GM12874 (cell line): ENCODE results near the gene ATP7A.

Source experiments
- TF ChIP-seq, protein P1 (sequence below): IDR thresholded peaks from 2 replicates; pipeline ENCODE4 v1.5.1; 2011; ENCODE audit warnings: low read depth, mild to moderate bottlenecking, control low read depth, low read length, moderate library complexity; ENCODE audit not compliant: insufficient read depth

ATP7A gene

DNA sequence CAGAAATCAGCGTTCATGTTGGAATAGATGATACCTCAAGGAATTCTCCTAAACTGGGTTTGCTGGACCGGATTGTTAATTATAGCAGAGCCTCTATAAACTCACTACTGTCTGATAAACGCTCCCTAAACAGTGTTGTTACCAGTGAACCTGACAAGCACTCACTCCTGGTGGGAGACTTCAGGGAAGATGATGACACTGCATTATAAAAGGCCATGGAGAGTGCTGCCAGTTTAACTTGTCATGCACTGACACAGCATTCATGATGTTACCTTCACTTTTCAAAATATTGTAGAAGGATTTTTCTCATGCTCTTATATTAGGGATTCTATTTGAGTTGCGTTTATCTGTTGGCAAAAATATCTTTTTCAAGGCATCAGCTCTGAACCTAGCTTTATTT, 135.9 kb downstream of the ATP7A start:
- TF ChIP-seq, protein P1, sequence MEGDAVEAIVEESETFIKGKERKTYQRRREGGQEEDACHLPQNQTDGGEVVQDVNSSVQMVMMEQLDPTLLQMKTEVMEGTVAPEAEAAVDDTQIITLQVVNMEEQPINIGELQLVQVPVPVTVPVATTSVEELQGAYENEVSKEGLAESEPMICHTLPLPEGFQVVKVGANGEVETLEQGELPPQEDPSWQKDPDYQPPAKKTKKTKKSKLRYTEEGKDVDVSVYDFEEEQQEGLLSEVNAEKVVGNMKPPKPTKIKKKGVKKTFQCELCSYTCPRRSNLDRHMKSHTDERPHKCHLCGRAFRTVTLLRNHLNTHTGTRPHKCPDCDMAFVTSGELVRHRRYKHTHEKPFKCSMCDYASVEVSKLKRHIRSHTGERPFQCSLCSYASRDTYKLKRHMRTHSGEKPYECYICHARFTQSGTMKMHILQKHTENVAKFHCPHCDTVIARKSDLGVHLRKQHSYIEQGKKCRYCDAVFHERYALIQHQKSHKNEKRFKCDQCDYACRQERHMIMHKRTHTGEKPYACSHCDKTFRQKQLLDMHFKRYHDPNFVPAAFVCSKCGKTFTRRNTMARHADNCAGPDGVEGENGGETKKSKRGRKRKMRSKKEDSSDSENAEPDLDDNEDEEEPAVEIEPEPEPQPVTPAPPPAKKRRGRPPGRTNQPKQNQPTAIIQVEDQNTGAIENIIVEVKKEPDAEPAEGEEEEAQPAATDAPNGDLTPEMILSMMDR = no peak

DNA sequence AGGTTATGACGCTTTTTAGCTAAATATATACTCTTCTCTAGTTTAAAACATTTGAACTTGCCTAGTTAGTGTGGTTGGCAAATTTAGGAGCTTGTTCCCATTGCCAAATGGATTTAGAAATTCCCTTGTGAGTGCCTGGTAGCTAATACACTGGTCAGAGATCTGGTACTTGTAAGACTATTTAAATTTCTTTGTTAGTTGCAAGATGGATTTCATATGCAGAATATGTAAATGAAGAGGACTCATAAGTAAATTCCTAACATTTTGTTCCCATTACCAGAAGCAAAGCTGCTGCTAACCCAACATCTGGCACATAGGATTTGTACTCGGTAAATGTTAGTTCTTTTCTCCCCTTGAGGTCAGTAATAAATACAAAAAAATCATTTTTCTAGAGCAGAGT, 137.6 kb downstream of the ATP7A start:
- TF ChIP-seq, protein P1 = no peak

DNA sequence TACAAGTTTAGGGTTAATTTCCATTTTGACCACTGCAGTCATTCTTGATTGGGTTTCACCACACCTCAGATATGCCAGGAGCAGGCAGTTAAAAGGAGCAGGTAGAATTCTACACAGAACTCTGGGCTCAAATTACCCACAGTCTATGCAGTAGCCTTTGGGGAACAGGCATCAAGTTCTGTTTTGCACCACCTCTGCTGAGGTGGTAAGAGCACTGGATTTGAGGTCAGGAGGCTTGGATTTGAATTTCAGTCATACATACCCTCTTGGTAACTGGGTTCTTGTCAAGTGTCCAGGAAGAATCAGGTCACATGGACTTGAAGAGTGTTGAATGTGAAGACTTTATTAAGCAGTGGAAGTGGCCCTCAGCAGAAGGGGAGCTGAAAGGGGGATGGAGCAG, 153.2 kb downstream of the ATP7A start:
- TF ChIP-seq, protein P1 = no peak

DNA sequence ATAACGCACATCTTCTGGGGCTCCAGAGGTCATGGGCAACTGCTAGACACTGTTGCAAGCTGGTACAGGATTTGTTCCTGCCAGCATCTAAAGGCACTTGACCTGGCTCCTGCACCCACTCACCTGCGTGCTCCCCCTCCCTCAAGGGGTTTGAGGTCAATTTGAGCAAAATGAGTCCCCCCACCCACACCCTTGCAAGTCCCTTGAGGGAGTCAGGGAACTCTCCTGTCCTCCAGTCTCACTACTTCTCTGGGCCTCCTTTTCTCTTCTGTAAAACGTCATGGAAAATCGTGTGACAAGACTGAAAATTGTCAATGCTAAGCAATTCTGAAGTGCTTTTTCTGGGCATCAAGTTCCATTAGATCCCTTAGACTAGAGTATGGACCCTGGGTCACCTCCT, 153.7 kb downstream of the ATP7A start:
- TF ChIP-seq, protein P1 = no peak

DNA sequence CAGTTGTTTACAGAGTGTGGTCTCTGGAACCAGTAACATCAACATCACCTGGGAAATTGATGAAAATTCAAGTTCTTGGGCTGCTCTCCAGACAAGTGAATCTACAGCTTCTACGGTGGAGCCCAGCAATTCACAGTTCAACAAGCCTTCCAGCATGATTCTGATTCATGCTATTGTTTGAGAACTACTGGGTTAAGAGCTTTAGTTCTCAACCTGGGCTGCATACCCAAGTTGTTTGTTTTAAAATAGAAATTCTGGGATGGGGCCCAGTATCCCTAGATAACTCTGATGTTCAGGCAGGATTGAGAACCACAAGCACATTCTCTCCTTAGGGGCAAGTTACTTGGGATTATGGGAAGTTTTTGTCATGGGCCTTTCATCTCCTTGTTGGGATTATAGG, 155.6 kb downstream of the ATP7A start:
- TF ChIP-seq, protein P1 = no peak

DNA sequence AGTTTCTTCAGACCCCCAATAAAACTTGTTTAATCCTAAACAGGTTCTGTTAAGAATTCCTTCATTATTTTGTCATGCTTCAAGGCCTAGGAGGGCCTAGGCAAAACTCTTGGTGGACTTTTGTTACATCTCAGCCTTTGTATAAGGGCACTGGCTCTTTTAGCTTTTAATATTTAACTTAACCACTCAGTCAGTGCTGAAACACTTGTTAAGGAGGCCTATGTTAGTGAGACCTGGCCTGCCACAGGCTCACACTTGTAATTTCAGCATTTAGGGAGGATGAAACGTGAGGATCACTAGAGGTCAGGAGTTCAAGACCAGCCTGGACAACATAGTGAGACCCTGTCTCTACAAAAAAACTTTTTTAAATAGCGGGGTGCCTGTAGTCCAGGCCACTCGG, 160.8 kb downstream of the ATP7A start:
- TF ChIP-seq, protein P1 = no peak

DNA sequence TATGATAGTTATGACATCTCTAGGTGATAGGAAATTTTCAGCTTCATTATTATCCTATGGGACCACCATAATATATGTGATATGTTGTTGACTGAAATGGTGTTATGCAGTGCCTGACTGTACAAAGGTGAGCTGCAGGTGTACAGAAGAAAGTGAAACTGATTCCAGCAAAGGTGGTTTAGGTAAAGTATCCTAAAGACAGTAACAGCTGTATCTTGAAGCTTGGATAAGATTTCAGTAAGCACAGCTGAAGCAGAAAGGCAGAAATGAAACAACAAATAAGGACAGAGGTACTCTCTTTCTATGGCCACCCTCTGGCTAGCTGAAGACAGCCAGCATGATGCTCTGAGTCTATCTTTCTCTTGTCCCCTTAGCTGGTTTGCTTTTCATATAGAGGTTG, 163.6 kb downstream of the ATP7A start:
- TF ChIP-seq, protein P1 = no peak
